Suprapubic skin (tissue), 4 donors: ENCODE measurements around the gene ZBTB17. TPM values are rescaled to one million over a fixed set of nuclear protein-coding genes. Genes with fewer than 3 reads are reported as not detected.
A peak's percentile ranks its signal among the peaks of the same experiment; 100 is the strongest.

Experiments
- DNase-seq, 2 donors: peaks; one replicate each; pipeline ENCODE4 v3.0.0-alpha.2; 2019; ENCODE audit warnings: low spot score in 2 of 2
- H3K27ac ChIP-seq: fragments of 200-600 bp; sonication (generic); one replicate; pipeline ENCODE4 v1.5.1; 2019
- H3K27me3 ChIP-seq: fragments of 200-600 bp; sonication (generic); one replicate; pipeline ENCODE4 v1.5.1; 2019
- H3K36me3 ChIP-seq: fragments of 200-600 bp; sonication (generic); one replicate; pipeline ENCODE4 v1.5.1; 2019
- H3K4me1 ChIP-seq: fragments of 200-600 bp; sonication (generic); one replicate; pipeline ENCODE4 v1.5.1; 2019
- H3K4me3 ChIP-seq: fragments of 200-600 bp; sonication (generic); one replicate; pipeline ENCODE4 v1.5.1; 2019; ENCODE audit warnings: mild to moderate bottlenecking
- H3K9me3 ChIP-seq: fragments of 200-600 bp; sonication (generic); one replicate; pipeline ENCODE4 v1.5.1; 2019
- CTCF ChIP-seq, 2 donors: fragments of 200-600 bp in 1 of 2; fragments of 450-650 bp in 1 of 2; sonication (generic) in 1 of 2; IDR thresholded peaks; one replicate each; pipeline ENCODE4 v1.5.1; 2016 to 2019; ENCODE audit warnings: antibody characterized with exemption in 2 of 2, mild to moderate bottlenecking in 1 of 2, moderate library complexity in 1 of 2
- EP300 ChIP-seq: sonication (generic); formaldehyde crosslinking; IDR thresholded peaks from one replicate; pipeline ENCODE4 v1.6.1; 2017; ENCODE audit warnings: antibody characterized with exemption
- POLR2A ChIP-seq, 2 donors: fragments of 450-650 bp; IDR thresholded peaks; one replicate each; pipeline ENCODE4 v1.6.1; 2017; ENCODE audit warnings: antibody characterized with exemption in 2 of 2, mild to moderate bottlenecking in 2 of 2, moderate library complexity in 2 of 2
- POLR2AphosphoS5 ChIP-seq, 3 donors: sonication (generic); formaldehyde crosslinking; IDR thresholded peaks; one replicate each; pipeline ENCODE4 v1.6.1; 2017; ENCODE audit warnings: antibody characterized with exemption in 3 of 3
- WGBS: methylation state at CpG from one replicate; pipeline ENCODE4 v1.1.5; 2018; 5-methylcytosine and 5-hydroxymethylcytosine counted together
- total RNA-seq, 4 donors: library from RNA; depleted of rRNA; stranded (reverse); fragments of >200 nt; gene quantifications; one replicate each; pipeline ENCODE4 v1.1.0, GENCODE V29; 2016

The ZBTB17 gene
- total RNA-seq, 4 donors from 2014 or later, result 27.2 to 44.4 (median 34.1) TPM

- no peaks in the 10 kb centered on the region for H3K27me3 ChIP-seq
- H3K4me1 ChIP-seq, result peaks cover 29% of the 10 kb centered on the region
- no peaks in the 10 kb centered on the region for H3K9me3 ChIP-seq
- H3K27ac ChIP-seq, result no peak overlapping the region
- TF ChIP-seq POLR2A (IDR thresholded peaks at IDR 0.05) (no peak), CTCF (IDR thresholded peaks at IDR 0.05) (no peak), POLR2AphosphoS5 (IDR thresholded peaks at IDR 0.05) (no peak)
- H3K36me3 ChIP-seq, result peaks cover 29% of the 10 kb centered on the region
- no peak overlapping the region for H3K4me3 ChIP-seq
- DNase-seq, result no peak
Observed at GRCh38 chr1:15970911-15971310, 5.0 kb downstream of the ZBTB17 start.

- H3K27ac ChIP-seq, result no peak overlapping the region
- peaks cover 29% of the 10 kb centered on the region for H3K36me3 ChIP-seq
- no peaks in the 10 kb centered on the region for H3K9me3 ChIP-seq
- TF ChIP-seq EP300 (no peak), CTCF (IDR thresholded peaks at IDR 0.05) (no peak), POLR2A (IDR thresholded peaks at IDR 0.05) (no peak), POLR2AphosphoS5 (IDR thresholded peaks at IDR 0.05) (no peak)
- DNase-seq, result peak in 1 of 2 donors; percentile 66
- no peak overlapping the region for H3K4me3 ChIP-seq
- peaks cover 30% of the 10 kb centered on the region for H3K4me1 ChIP-seq
- no peaks in the 10 kb centered on the region for H3K27me3 ChIP-seq
- WGBS, result 89% methylated on average over 13 of the region's 13 CpGs
Observed at GRCh38 chr1:15969321-15969880, 6.5 kb downstream of the ZBTB17 start.

GRCh38 chr1:15968172-15968571 lies 7.7 kb downstream of the ZBTB17 start:
- H3K4me3 ChIP-seq, result no peak overlapping the region
- H3K27me3 ChIP-seq, result no peaks in the 10 kb centered on the region
- H3K27ac ChIP-seq, result no peak overlapping the region
- H3K9me3 ChIP-seq, result no peaks in the 10 kb centered on the region
- 82% methylated on average over 5 of the region's 5 CpGs for WGBS
- peak in 1 of 2 donors; percentile 31 for DNase-seq
- peaks cover 27% of the 10 kb centered on the region for H3K36me3 ChIP-seq
- TF ChIP-seq POLR2AphosphoS5 (IDR thresholded peaks at IDR 0.05), result no peak
- H3K4me1 ChIP-seq, result peaks cover 34% of the 10 kb centered on the region

- Histone ChIP-seq H3K9me3 (no peaks in the 10 kb centered on the region), H3K27ac (peak overlapping the region; percentile 69), H3K4me3 (no peak overlapping the region), H3K27me3 (no peaks in the 10 kb centered on the region), H3K36me3 (peaks cover 21% of the 10 kb centered on the region), H3K4me1 (peaks cover 36% of the 10 kb centered on the region)
- 97% methylated on average over 6 of the region's 6 CpGs for WGBS
- peak in 1 of 2 donors; percentile 37 for DNase-seq
- TF ChIP-seq POLR2AphosphoS5 (IDR thresholded peaks at IDR 0.05), result no peak
- TF ChIP-seq POLR2A (IDR thresholded peaks at IDR 0.05), result no peak
- TF ChIP-seq EP300, result no peak
- TF ChIP-seq CTCF (IDR thresholded peaks at IDR 0.05), result no peak
Observed at GRCh38 chr1:15966956-15967344, 9.0 kb downstream of the ZBTB17 start.

GRCh38 chr1:15966081-15966955 lies 9.6 kb downstream of the ZBTB17 start:
- Histone ChIP-seq H3K4me1 (peaks cover 36% of the 10 kb centered on the region), H3K36me3 (peaks cover 17% of the 10 kb centered on the region), H3K9me3 (no peaks in the 10 kb centered on the region), H3K4me3 (no peak overlapping the region), H3K27me3 (no peaks in the 10 kb centered on the region), H3K27ac (peak overlapping the region; percentile 69)
- peak in 1 of 2 donors; percentile 80 for DNase-seq
- 53% methylated on average over 18 of the region's 18 CpGs for WGBS
- TF ChIP-seq POLR2AphosphoS5 (IDR thresholded peaks at IDR 0.05) (no peak), EP300 (no peak), POLR2A (IDR thresholded peaks at IDR 0.05) (no peak), CTCF (IDR thresholded peaks at IDR 0.05) (no peak)
